ENCODE measurements around the gene CACNA1B. TPM values are rescaled to one million over a fixed set of nuclear protein-coding genes. Genes with fewer than 3 reads are reported as not detected.

Gene CACNA1B
- total RNA-seq, 1 donor: under 0.01 TPM

- Histone ChIP-seq H3K4me2 (ENCODE audit: insufficient read depth, low read length) (no peak overlapping the region), H3K36me3 (ENCODE audit: insufficient read depth, low read length) (no peaks in the 10 kb centered on the region), H3K4me3 (ENCODE audit: insufficient read depth, low read length) (no peak overlapping the region), H3K27ac (ENCODE audit: low read depth, low read length) (no peak overlapping the region), H3K4me1 (ENCODE audit: insufficient read depth, low read length) (no peaks in the 10 kb centered on the region), H3K79me2 (ENCODE audit: insufficient read depth, low read length) (no peaks in the 10 kb centered on the region), H3K27me3 (ENCODE audit: insufficient read depth, low read length) (no peaks in the 10 kb centered on the region), H2AFZ (ENCODE audit: low read length) (no peak overlapping the region), H3K9me3 (ENCODE audit: low read depth, low read length) (no peaks in the 10 kb centered on the region), H4K20me1 (ENCODE audit: insufficient read depth, low read length) (no peaks in the 10 kb centered on the region)
- no peak for DNase-seq (ENCODE audit: insufficient read length, low spot score, missing footprints)
- TF ChIP-seq CTCF (IDR thresholded peaks at IDR 0.05; ENCODE audit: extremely low read depth, low read depth, low read length): no peak
Observed at GRCh38 chr9:138062196-138062595, 184.6 kb downstream of the CACNA1B start.

- Histone ChIP-seq H3K79me2 (ENCODE audit: insufficient read depth, low read length) (no peaks in the 10 kb centered on the region), H3K36me3 (ENCODE audit: insufficient read depth, low read length) (no peaks in the 10 kb centered on the region), H3K27me3 (ENCODE audit: insufficient read depth, low read length) (no peaks in the 10 kb centered on the region), H3K9me3 (ENCODE audit: low read depth, low read length) (no peaks in the 10 kb centered on the region), H4K20me1 (ENCODE audit: insufficient read depth, low read length) (no peaks in the 10 kb centered on the region), H3K4me3 (ENCODE audit: insufficient read depth, low read length) (no peak overlapping the region), H2AFZ (ENCODE audit: low read length) (no peak overlapping the region), H3K27ac (ENCODE audit: low read depth, low read length) (no peak overlapping the region), H3K4me2 (ENCODE audit: insufficient read depth, low read length) (no peak overlapping the region), H3K4me1 (ENCODE audit: insufficient read depth, low read length) (no peaks in the 10 kb centered on the region)
- no peak for TF ChIP-seq CTCF (IDR thresholded peaks at IDR 0.05; ENCODE audit: extremely low read depth, low read depth, low read length)
- no peak for DNase-seq (ENCODE audit: insufficient read length, low spot score, missing footprints)
Observed at GRCh38 chr9:138063033-138063432, 185.5 kb downstream of the CACNA1B start.

GRCh38 chr9:138063785-138064184, 186.2 kb downstream of the CACNA1B start:
- DNase-seq (ENCODE audit: insufficient read length, low spot score, missing footprints): no peak
- Histone ChIP-seq H3K79me2 (ENCODE audit: insufficient read depth, low read length) (no peaks in the 10 kb centered on the region), H3K4me2 (ENCODE audit: insufficient read depth, low read length) (no peak overlapping the region), H3K4me1 (ENCODE audit: insufficient read depth, low read length) (no peaks in the 10 kb centered on the region), H3K9me3 (ENCODE audit: low read depth, low read length) (no peaks in the 10 kb centered on the region), H3K36me3 (ENCODE audit: insufficient read depth, low read length) (no peaks in the 10 kb centered on the region), H2AFZ (ENCODE audit: low read length) (no peak overlapping the region), H3K4me3 (ENCODE audit: insufficient read depth, low read length) (no peak overlapping the region), H3K27me3 (ENCODE audit: insufficient read depth, low read length) (no peaks in the 10 kb centered on the region), H3K27ac (ENCODE audit: low read depth, low read length) (no peak overlapping the region), H4K20me1 (ENCODE audit: insufficient read depth, low read length) (no peaks in the 10 kb centered on the region)
- no peak for TF ChIP-seq CTCF (IDR thresholded peaks at IDR 0.05; ENCODE audit: extremely low read depth, low read depth, low read length)

GRCh38 chr9:138064547-138064946, 187.0 kb downstream of the CACNA1B start:
- H4K20me1 ChIP-seq (ENCODE audit: insufficient read depth, low read length): no peaks in the 10 kb centered on the region
- no peak overlapping the region for H3K4me3 ChIP-seq (ENCODE audit: insufficient read depth, low read length)
- DNase-seq (ENCODE audit: insufficient read length, low spot score, missing footprints): no peak
- TF ChIP-seq CTCF (IDR thresholded peaks at IDR 0.05; ENCODE audit: extremely low read depth, low read depth, low read length): no peak
- no peaks in the 10 kb centered on the region for H3K4me1 ChIP-seq (ENCODE audit: insufficient read depth, low read length)
- no peaks in the 10 kb centered on the region for H3K9me3 ChIP-seq (ENCODE audit: low read depth, low read length)
- no peak overlapping the region for H3K4me2 ChIP-seq (ENCODE audit: insufficient read depth, low read length)
- no peak overlapping the region for H3K27ac ChIP-seq (ENCODE audit: low read depth, low read length)
- H3K79me2 ChIP-seq (ENCODE audit: insufficient read depth, low read length): no peaks in the 10 kb centered on the region
- no peak overlapping the region for H2AFZ ChIP-seq (ENCODE audit: low read length)
- no peaks in the 10 kb centered on the region for H3K27me3 ChIP-seq (ENCODE audit: insufficient read depth, low read length)
- H3K36me3 ChIP-seq (ENCODE audit: insufficient read depth, low read length): no peaks in the 10 kb centered on the region
